Neural cell (in vitro differentiated cells): Measurements from ENCODE around the gene RBM38.

Source experiments
- EP300 ChIP-seq: fragments of 450-650 bp; conservative IDR thresholded peaks from 2 replicates; pipeline ENCODE4 v1.6.1; 2014; ENCODE audit warnings: antibody characterized with exemption, mild to moderate bottlenecking, moderate library complexity; ENCODE audit not compliant: poor library complexity, severe bottlenecking
- RAD21 ChIP-seq: fragments of 450-650 bp; conservative IDR thresholded peaks from 2 replicates; pipeline ENCODE4 v1.6.1; 2014; ENCODE audit warnings: antibody characterized with exemption, mild to moderate bottlenecking, moderate library complexity
- TF ChIP-seq, protein P1 (sequence below): fragments of 450-650 bp; IDR thresholded peaks from 2 replicates; pipeline ENCODE4 v1.5.1; 2014; ENCODE audit warnings: antibody characterized with exemption, mild to moderate bottlenecking, moderate library complexity; ENCODE audit not compliant: poor library complexity, severe bottlenecking

DNA sequence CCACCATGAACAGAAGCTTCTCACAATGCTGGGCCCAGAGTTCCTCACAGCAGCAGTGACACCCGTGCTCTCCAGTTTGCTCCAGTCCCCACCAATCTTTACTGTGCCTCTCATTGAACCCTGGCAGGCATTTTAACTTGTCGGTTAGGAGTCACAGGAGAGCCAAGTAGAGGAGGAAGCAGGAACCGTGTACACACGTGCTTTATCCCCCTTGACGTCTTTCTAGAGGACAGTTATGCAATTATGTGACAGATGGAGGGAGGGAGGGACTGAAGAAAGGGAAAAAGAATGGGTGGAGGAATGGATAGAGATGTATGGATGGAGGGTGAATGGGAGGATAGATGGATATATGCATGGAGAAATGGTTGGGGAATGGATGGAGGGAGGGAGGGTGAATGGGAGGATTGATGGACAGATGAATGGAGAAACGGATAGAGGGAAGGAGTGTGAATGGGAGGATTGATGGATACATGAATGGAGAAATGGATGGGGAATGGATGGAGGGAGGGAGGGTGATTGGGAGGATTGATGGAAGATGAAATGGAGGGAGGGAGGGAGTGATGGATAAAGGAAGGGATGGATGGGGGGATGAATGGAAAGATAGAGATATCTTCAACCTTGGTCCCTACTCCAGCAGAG is 26.0 kb downstream of the RBM38 start:
- TF ChIP-seq RAD21 (no peak), EP300 (no peak)
- TF ChIP-seq, protein P1, sequence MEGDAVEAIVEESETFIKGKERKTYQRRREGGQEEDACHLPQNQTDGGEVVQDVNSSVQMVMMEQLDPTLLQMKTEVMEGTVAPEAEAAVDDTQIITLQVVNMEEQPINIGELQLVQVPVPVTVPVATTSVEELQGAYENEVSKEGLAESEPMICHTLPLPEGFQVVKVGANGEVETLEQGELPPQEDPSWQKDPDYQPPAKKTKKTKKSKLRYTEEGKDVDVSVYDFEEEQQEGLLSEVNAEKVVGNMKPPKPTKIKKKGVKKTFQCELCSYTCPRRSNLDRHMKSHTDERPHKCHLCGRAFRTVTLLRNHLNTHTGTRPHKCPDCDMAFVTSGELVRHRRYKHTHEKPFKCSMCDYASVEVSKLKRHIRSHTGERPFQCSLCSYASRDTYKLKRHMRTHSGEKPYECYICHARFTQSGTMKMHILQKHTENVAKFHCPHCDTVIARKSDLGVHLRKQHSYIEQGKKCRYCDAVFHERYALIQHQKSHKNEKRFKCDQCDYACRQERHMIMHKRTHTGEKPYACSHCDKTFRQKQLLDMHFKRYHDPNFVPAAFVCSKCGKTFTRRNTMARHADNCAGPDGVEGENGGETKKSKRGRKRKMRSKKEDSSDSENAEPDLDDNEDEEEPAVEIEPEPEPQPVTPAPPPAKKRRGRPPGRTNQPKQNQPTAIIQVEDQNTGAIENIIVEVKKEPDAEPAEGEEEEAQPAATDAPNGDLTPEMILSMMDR: no peak
